Stimulated activated CD8-positive, alpha-beta memory T cell treated with anti-CD3 and anti-CD28 coated beads, Interleukin-15, amount 100 ng/mL, for 4 hours (primary cell): Measurements from ENCODE around the gene BTG2.

Experiments
- DNase-seq, 2 donors: peaks; one replicate each; pipeline ENCODE4 v3.0.0-alpha.2; 2020; ENCODE audit warnings: low read depth in 2 of 2

The BTG2 gene

GRCh38 chr1:203342192-203342940 is 37.0 kb downstream of the BTG2 start:
- no peak for DNase-seq

GRCh38 chr1:203343956-203344754 is 38.8 kb downstream of the BTG2 start:
- DNase-seq, result no peak

- no peak for DNase-seq
Measured at GRCh38 chr1:203346060-203346768, 40.9 kb downstream of the BTG2 start.

- no peak for DNase-seq
Measured at GRCh38 chr1:203346769-203347102, 41.4 kb downstream of the BTG2 start.

GRCh38 chr1:203349166-203349565 is 43.8 kb downstream of the BTG2 start:
- DNase-seq, result no peak

- DNase-seq, result no peak
Measured at GRCh38 chr1:203349773-203350524, 44.6 kb downstream of the BTG2 start.

GRCh38 chr1:203351037-203351625 is 45.8 kb downstream of the BTG2 start, which contains the start of gene FMOD:
Gene FMOD (minus strand): TSS chr1:203351122. CDS start chr1:203348270, 2,852 bp downstream.
- no peak for DNase-seq

GRCh38 chr1:203353486-203353885 is 48.2 kb downstream of the BTG2 start:
- no peak for DNase-seq

- DNase-seq, result no peak
Measured at GRCh38 chr1:203354246-203354645, 48.9 kb downstream of the BTG2 start.

GRCh38 chr1:203359010-203359571 is 53.8 kb downstream of the BTG2 start:
- DNase-seq, result no peak
